GM19240 (cell line): ENCODE results near the gene HDGFL2.

Source experiments
- DNase-seq: peaks from one replicate; pipeline ENCODE4 v3.0.0; 2011; ENCODE audit warnings: low spot score; ENCODE audit not compliant: insufficient read length

The HDGFL2 gene

DNA sequence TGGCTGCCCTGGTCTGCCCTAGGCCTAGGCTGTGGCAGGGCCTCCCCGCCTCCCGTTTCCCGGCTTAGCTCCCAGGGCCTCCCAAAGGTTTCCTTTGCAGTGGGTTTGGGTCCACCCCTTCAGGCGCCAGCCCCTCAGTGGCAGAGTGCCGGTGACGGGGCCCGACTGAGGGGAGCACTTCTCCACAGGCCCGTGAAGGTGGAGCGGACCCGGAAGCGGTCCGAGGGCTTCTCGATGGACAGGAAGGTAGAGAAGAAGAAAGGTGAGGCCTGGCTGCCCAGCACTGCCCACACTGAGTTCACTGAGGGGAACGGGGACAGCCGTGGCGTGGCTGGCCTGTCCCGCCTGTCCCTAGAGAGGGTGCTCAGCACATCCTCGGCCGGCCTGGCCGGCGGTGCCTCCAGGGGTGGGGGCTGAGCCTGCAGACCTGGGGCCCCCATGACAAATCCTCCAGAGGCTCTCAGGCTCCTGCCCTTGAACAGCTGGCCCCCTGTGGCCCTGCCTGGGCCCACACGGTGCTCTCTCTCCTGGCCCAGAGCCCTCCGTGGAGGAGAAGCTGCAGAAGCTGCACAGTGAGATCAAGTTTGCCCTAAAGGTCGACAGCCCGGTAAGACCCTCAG is 25.8 kb downstream of the HDGFL2 start:
- no peak for DNase-seq

- DNase-seq, result no peak
These were observed 26.6 kb downstream of the HDGFL2 start for GRCh38 chr19:4498694-4499093.

GRCh38 chr19:4499318-4499717 is 27.2 kb downstream of the HDGFL2 start:
- DNase-seq, result no peak

DNA sequence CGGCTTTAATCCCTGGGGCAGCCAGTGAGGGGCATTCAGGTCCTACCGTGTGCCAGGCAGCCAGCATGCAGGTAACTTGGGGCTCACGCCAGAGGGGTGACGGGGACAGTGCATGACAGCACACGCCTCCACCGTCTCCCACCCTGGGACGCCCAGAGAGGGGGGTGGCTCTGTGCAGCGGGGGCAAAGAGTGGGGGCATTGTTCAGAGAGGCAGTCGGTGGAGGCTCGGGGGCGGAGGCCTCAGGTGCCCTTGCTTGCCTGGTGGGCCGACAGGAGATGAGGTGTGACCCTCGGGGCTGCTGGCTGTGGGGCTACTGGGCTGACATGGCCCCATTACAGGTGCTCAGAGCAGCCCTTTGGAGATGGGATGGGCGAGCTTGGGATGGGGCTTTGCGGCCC is 27.8 kb downstream of the HDGFL2 start:
- DNase-seq, result no peak

- no peak for DNase-seq
These were observed 28.9 kb downstream of the HDGFL2 start for GRCh38 chr19:4500841-4501591.

DNA sequence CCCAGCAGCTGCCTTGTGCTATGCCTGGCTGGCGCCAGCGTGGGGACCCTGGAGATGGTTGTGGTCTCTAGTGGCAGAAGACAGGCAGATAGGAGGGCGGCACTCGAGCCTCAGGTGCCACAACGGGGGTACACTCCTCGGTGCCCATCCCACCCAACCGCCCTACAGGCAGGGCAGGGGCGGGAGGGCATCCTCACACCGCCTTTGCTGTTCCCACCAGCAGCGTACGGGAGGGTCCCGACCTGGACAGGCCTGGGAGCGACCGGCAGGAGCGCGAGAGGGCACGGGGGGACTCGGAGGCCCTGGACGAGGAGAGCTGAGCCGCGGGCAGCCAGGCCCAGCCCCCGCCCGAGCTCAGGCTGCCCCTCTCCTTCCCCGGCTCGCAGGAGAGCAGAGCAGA is 29.6 kb downstream of the HDGFL2 start:
- DNase-seq, result no peak

DNA sequence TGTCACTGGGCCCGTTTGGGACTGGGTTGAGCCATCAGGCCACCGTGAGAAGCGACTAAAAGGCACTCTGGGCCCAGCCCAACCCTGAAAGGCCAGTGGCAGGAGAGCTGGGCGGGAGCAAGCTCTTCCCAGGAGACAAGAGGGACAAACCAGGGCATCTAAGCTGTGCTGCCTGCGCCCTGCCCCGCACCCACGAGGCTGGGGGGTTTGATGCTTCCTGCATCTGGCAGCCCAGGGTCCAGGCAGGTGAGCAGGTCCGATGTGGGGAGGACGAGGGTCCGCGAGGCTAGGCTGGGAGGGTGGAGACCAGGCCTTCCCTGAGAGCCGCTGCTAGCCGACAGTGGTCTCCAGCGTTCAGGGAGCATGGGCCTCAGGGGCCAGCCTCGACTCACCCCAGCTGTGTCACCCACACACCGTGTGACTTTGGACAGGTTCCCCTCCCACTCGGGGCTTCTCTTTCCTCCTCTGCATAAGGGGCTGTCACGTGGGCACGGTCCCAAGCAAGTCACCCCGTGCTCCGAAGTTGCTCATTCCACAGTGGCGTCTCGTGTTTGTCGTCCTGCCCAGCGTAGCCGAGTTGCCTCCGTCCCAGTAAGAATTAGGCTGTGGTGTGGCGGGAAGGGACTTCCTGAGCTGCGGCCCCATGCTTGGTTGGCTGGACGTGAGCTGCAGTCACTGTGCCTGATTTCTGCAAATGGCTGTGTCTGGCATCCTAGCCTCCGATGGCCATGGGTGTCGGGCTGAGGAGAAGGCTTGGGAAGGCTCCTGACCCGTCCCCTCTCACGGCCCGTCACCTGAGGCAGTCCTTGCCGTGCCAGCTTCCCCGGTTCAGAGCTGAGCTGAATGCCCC is 30.4 kb downstream of the HDGFL2 start:
- DNase-seq, result no peak

DNA sequence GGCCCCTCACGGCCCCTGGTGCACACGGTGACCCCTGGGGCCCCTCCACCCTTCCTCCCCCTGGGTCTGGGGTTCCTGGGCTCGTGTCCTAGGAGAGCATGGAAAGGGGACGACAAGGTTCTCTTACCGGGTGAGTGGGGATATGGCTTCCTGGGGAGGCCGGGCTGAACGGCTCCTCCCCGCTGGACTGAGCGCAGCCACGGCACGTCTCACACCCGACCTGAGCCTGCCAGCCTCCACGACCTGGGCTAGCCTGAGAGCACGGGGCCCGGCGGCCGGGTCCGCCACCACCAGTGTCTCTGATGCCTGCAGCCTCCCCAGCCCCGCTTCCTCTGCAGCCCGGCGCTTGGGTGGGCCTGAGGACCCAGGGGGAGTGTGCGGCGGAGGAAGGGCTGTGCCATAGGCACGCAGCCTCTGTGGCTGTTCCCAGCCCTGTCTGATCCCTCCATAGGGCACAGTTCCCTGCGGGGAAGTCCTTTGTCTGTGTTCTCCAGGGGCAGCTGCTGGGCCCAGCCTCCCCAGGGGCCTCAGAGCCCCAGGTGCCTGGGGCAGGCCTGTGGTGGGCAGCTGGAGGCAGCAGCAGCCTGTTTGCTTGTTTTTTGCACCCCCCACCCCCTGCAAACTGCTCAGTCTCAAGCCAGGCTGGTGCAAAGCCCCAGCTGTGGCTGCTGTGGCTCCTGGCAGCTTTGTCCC is 31.2 kb downstream of the HDGFL2 start:
- no peak for DNase-seq

DNA sequence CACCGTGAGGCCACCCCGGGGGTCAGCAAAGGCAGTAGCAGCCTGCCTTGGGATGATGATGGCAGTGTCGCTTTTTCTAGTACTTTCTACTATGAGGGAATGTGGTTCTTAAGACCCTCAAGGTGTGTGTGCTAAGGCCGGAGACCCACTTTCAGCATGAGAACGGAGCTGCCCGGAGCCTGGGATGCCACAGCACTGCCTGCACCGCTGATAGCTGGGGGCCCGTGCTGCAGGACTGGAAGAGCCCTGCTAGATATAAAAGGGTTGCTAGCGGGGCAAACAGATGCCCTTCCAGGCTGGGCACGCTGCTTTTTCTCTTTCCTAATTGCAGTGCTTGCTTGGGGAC is 31.7 kb downstream of the HDGFL2 start:
- no peak for DNase-seq

GRCh38 chr19:4504297-4504701 is 32.2 kb downstream of the HDGFL2 start:
- no peak for DNase-seq

GRCh38 chr19:4504891-4505569 is 32.9 kb downstream of the HDGFL2 start:
- no peak for DNase-seq

GRCh38 chr19:4505570-4506448 is 33.7 kb downstream of the HDGFL2 start:
- DNase-seq, result no peak

DNA sequence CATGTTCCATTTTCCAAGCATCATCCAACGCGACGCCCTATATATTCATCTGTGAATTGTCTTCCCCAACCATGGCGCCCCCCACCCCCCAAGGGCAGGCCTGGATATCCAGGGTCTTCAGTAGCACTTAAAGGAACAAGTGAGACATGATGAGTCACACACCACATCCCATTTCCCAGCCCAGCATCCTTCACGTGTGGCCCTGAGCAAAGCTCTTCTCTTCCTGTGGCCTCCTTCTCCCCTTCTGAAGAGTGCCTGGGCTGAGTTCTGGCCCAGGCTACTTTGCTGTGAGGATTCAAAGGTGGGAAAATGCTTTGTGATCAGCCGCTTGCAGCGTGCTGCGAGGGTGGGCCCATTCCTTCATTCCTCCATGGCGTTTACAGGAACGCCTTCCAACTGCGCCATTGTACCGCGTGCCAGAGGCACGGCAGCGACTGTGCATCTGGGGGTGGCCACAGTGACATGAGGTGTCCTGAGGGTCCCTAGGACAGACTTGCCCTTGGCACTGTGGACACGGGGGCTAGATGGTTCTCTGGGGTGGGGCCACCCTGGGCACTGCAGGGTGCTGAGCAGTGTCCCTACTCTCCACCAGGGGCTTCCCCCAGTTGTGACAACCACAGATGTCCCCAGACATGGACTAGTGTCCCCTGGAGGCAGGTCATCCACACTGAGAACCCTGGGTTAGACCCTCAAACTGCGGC is 34.5 kb downstream of the HDGFL2 start:
- no peak for DNase-seq

DNA sequence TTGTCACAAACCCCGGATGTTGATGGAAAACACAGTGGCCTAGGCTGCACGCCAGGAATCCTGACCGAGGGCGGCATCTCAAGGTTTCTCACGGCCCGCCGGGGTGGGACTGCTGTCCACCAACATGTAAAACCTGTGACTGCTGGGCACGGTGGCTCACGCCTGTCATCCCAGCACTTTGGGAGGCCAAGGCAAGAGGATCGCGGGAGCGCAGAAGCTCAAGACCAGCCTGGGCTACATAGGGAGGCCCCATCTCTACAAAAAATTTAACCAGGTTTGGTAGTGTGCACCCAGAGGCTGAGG is 35.0 kb downstream of the HDGFL2 start:
- no peak for DNase-seq

- no peak for DNase-seq
These were observed 35.7 kb downstream of the HDGFL2 start for GRCh38 chr19:4507804-4508203.

- DNase-seq, result no peak
These were observed 36.6 kb downstream of the HDGFL2 start for GRCh38 chr19:4508698-4509097.

DNA sequence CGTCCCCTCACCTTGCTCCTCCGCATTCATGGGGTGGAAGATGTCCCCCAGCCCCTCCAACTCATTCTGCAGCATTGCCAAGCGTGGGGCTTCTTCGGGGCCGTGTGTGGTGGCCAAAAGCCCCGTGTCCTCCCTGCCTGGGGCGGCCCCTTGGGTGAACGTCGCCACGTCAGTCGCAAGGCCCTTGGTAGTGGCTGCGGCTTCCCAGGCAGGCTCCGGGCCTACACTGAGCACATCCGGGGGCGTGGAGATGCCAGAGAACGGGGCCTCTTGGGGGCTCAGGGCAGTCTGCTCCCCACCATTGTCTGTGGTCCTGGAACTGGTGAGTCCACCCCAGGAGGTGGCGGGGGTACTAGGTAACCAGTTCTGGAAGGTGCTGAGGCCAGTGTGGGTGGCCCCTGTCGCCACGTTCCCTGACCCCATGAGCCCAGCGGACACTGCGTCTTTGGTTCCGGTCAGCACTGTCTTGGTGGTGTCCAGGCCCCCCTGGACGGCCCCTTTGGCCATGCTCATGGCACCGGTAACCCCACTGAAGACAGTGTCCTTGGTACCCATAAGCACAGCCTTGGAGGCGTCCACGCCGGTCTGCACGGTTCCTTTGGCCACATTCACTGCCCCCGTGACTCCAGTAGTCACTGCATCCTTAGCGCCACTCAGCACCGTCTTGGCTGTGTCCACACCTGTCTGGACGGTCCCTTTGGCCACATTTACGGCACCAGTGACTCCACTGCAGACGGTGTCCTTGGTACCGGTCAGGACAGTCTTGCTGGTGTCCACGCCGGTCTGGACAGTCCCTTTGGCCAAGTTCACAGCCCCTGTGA is 38.5 kb downstream of the HDGFL2 start:
- DNase-seq, result no peak

DNA sequence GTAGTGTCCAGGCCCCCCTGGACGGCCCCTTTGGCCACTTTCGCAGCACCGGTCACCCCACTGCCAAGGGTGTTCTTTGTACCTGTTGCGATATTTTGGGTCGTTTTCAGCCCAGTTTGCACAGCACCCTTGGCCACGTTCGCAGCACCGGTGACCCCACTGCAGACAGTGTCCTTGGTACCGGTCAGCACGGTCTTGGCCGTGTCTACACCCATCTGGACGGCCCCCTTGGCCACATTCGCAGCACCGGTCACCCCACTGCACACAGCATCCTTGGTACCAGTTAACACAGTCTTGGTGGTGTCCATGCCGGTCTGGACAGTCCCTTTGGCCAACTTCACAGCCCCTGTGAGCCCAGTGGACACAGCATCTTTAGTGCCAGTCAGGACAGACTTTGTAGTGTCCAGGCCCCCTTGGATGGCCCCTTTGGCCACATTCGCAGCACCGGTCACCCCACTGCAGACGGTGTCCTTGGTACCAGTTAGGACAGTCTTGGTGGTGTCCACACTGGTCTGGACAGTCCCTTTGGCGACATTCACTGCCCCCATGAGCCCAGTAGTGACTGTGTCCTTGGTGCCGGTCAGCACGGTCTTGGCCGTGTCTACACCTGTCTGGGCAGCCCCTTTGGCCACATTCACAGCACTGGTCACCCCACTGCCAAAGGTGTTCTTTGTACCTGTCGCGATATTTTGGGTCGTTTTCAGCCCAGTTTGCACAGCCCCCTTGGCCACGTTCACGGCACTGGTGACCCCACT is 39.4 kb downstream of the HDGFL2 start:
- DNase-seq, result no peak
